Neural progenitor cell (in vitro differentiated cells): ENCODE measurements around the gene RAB37. TPM values are rescaled to one million over a fixed set of nuclear protein-coding genes. Genes with fewer than 3 reads are reported as not detected.

ENCODE experiments used
- DNase-seq: peaks from one replicate; pipeline ENCODE4 v3.0.0-alpha.2; 2016; ENCODE audit warnings: low spot score
- H2AFZ ChIP-seq: fragments of 200-600 bp; sonication (generic); replicated peaks from 2 replicates; pipeline ENCODE4 v1.6.1; 2016; ENCODE audit warnings: antibody characterized with exemption
- H3F3A ChIP-seq: fragments of 200-600 bp; sonication (generic); 2 replicates; pipeline ENCODE4 v1.6.1; 2016; ENCODE audit warnings: antibody characterized with exemption, low read depth
- H3K27ac ChIP-seq: fragments of 200-600 bp; sonication (generic); 2 replicates; pipeline ENCODE4 v1.5.1; 2016; ENCODE audit warnings: mild to moderate bottlenecking
- H3K27me3 ChIP-seq: fragments of 200-600 bp; sonication (generic); 2 replicates; pipeline ENCODE4 v1.6.1; 2016; ENCODE audit warnings: mild to moderate bottlenecking, moderate library complexity
- H3K36me3 ChIP-seq: fragments of 200-600 bp; sonication (generic); 2 replicates; pipeline ENCODE4 v1.5.1; 2016
- H3K4me1 ChIP-seq: fragments of 200-600 bp; sonication (generic); 2 replicates; pipeline ENCODE4 v1.6.1; 2016; ENCODE audit warnings: mixed run types
- H3K4me2 ChIP-seq: fragments of 200-600 bp; sonication (generic); 2 replicates; pipeline ENCODE4 v1.6.1; 2016
- H3K4me3 ChIP-seq: fragments of 200-600 bp; sonication (generic); 2 replicates; pipeline ENCODE4 v1.5.1; 2016
- H3K79me2 ChIP-seq: fragments of 200-600 bp; sonication (generic); 2 replicates; pipeline ENCODE4 v1.6.1; 2016; ENCODE audit warnings: low read depth
- H3K9ac ChIP-seq: fragments of 200-600 bp; sonication (generic); 2 replicates; pipeline ENCODE4 v1.6.1; 2016
- H3K9me3 ChIP-seq: fragments of 200-600 bp; sonication (generic); 2 replicates; pipeline ENCODE4 v1.5.1; 2016; ENCODE audit warnings: low read depth
- H4K20me1 ChIP-seq: fragments of 200-600 bp; sonication (generic); 2 replicates; pipeline ENCODE4 v1.6.1; 2016; ENCODE audit warnings: low read depth
- H3K27ac Mint-ChIP-seq: 3 replicates; pipeline ENCODE4 v1.8.0; 2021; ENCODE audit warnings: mixed read lengths
- H3K27me3 Mint-ChIP-seq: 2 replicates; pipeline ENCODE4 v1.8.0; 2022; ENCODE audit warnings: low read depth, mild to moderate bottlenecking, inconsistent platforms, moderate library complexity, mixed read lengths; ENCODE audit not compliant: insufficient read depth
- H3K36me3 Mint-ChIP-seq: 3 replicates; pipeline ENCODE4 v1.8.0; 2021; ENCODE audit warnings: mixed read lengths
- H3K4me1 Mint-ChIP-seq: 3 replicates; pipeline ENCODE4 v1.8.0; 2021; ENCODE audit warnings: mixed read lengths
- H3K4me3 Mint-ChIP-seq: 3 replicates; pipeline ENCODE4 v1.8.0; 2021; ENCODE audit warnings: mild to moderate bottlenecking, moderate library complexity, mixed read lengths
- H3K9me3 Mint-ChIP-seq: 3 replicates; pipeline ENCODE4 v1.8.0; 2020; ENCODE audit warnings: mixed read lengths
- CTCF ChIP-seq: fragments of 200-600 bp; sonication (generic); IDR thresholded peaks from 2 replicates; pipeline ENCODE4 v1.5.1; 2017; ENCODE audit warnings: antibody characterized with exemption, mild to moderate bottlenecking
- EZH2 ChIP-seq: fragments of 200-600 bp; sonication (generic); IDR thresholded peaks from 2 replicates; pipeline ENCODE4 v1.6.1; 2017; ENCODE audit warnings: antibody characterized with exemption, mild to moderate bottlenecking, moderate library complexity
- EZH2phosphoT487 ChIP-seq: fragments of 200-600 bp; sonication (generic); IDR thresholded peaks from 2 replicates; pipeline ENCODE4 v1.6.1; 2017; ENCODE audit warnings: antibody characterized with exemption
- total RNA-seq: library from RNA; depleted of rRNA; stranded (reverse); fragments of >200 nt; gene quantifications from 2 replicates; pipeline ENCODE4 v1.2.3, GENCODE V29; 2015; ENCODE audit warnings: low replicate concordance

The RAB37 gene, protein sequence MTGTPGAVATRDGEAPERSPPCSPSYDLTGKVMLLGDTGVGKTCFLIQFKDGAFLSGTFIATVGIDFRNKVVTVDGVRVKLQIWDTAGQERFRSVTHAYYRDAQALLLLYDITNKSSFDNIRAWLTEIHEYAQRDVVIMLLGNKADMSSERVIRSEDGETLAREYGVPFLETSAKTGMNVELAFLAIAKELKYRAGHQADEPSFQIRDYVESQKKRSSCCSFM
- 1.5 and 4.3 TPM in 2 replicates for total RNA-seq

GRCh38 chr17:74736513-74737298, at the start of gene RAB37:
Gene RAB37, plus strand, starts transcription at chr17:74737256. Its CDS starts 17 bp downstream, at chr17:74737273.
- peaks cover 29% of the 10 kb centered on the region for H3F3A ChIP-seq
- no peaks in the 10 kb centered on the region for H4K20me1 ChIP-seq
- Mint-ChIP-seq H3K4me1 (peaks cover 9% of the 10 kb centered on the region), H3K27me3 (peaks cover 43% of the 10 kb centered on the region), H3K36me3 (no peaks in the 10 kb centered on the region), H3K4me3 (peak within 1 kb of the TSS; percentile 75), H3K9me3 (peaks cover 2% of the 10 kb centered on the region), H3K27ac (no peak within 1 kb of the TSS)
- H3K79me2 ChIP-seq: no peaks in the 10 kb centered on the region
- TF ChIP-seq CTCF (peak; percentile 54), EZH2 (peak; percentile 65), EZH2phosphoT487 (peak; percentile 0)
- peaks cover 53% of the 10 kb centered on the region for H3K27me3 ChIP-seq
- H3K9me3 ChIP-seq: no peaks in the 10 kb centered on the region
- no peak within 1 kb of the TSS for H3K27ac ChIP-seq
- DNase-seq: peak; percentile 74
- peak within 1 kb of the TSS; percentile 70 for H3K4me2 ChIP-seq
- H3K4me1 ChIP-seq: peaks cover 7% of the 10 kb centered on the region
- no peaks in the 10 kb centered on the region for H3K36me3 ChIP-seq
- H3K9ac ChIP-seq: no peak within 1 kb of the TSS
- peak within 1 kb of the TSS; percentile 76 for H2AFZ ChIP-seq
- peak within 1 kb of the TSS; percentile 50 for H3K4me3 ChIP-seq

DNA sequence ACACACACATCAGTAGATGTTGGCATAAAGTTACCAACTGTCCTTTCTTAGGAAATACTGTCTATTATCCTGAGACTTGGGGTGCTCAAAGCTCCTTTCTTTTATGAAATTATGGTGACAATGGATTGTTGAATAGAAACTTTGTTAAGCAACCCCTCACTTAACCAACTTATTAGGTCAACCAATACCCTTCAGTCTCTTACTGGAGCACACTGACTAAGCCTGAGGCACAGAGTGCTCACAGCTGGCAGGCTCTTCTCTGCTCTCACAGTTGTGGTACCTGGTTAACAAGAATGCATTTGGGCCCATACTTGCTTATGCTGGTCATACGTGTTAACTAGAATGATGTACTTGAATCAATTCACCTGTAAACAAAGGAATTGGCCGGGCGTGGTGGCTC, 49.2 kb upstream of the RAB37 start:
- Histone ChIP-seq H3K4me1 (no peaks in the 10 kb centered on the region), H3K79me2 (no peaks in the 10 kb centered on the region), H3K9me3 (no peaks in the 10 kb centered on the region), H2AFZ (no peak overlapping the region), H3K4me3 (no peak overlapping the region), H3F3A (no peaks in the 10 kb centered on the region), H3K4me2 (no peak overlapping the region), H3K27me3 (peaks cover 29% of the 10 kb centered on the region), H3K36me3 (no peaks in the 10 kb centered on the region), H4K20me1 (no peaks in the 10 kb centered on the region), H3K27ac (no peak overlapping the region), H3K9ac (no peak overlapping the region)
- Mint-ChIP-seq H3K36me3 (no peaks in the 10 kb centered on the region), H3K27ac (no peak overlapping the region), H3K9me3 (no peaks in the 10 kb centered on the region), H3K27me3 (peaks cover 8% of the 10 kb centered on the region), H3K4me1 (no peaks in the 10 kb centered on the region), H3K4me3 (no peak overlapping the region)
- DNase-seq: no peak
- no peak for TF ChIP-seq EZH2phosphoT487
- TF ChIP-seq CTCF: no peak
- TF ChIP-seq EZH2: no peak

DNA sequence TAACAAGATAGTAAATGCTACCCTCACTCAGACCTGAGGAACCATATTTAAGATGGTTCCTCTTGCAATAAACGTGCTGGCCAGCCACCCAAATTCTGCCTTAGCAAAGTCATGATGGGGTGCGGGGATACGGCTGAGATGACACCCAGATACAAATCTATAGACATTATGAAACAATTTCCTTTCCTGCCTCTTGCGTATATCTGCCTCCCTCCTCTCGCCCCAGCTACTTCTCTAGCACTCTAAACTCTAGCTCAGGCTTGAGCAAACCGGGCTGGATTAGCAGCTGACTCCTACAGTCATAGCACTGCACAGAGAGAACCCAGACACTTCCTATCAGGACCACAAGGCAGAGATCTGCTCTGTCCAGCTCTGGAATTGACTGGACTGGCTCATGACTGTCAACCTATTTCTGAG, 46.6 kb upstream of the RAB37 start:
- Histone ChIP-seq H3K79me2 (no peaks in the 10 kb centered on the region), H2AFZ (no peak overlapping the region), H4K20me1 (no peaks in the 10 kb centered on the region), H3K4me3 (no peak overlapping the region), H3K36me3 (no peaks in the 10 kb centered on the region), H3F3A (no peaks in the 10 kb centered on the region), H3K4me1 (no peaks in the 10 kb centered on the region), H3K9ac (no peak overlapping the region), H3K27me3 (peaks cover 31% of the 10 kb centered on the region), H3K4me2 (no peak overlapping the region), H3K27ac (no peak overlapping the region), H3K9me3 (no peaks in the 10 kb centered on the region)
- no peaks in the 10 kb centered on the region for H3K9me3 Mint-ChIP-seq
- no peak overlapping the region for H3K27ac Mint-ChIP-seq
- no peak overlapping the region for H3K4me3 Mint-ChIP-seq
- no peak for DNase-seq
- H3K27me3 Mint-ChIP-seq: peaks cover 11% of the 10 kb centered on the region
- no peak for TF ChIP-seq EZH2phosphoT487
- no peak for TF ChIP-seq CTCF
- TF ChIP-seq EZH2: no peak
- no peaks in the 10 kb centered on the region for H3K4me1 Mint-ChIP-seq
- H3K36me3 Mint-ChIP-seq: no peaks in the 10 kb centered on the region
